H1 (cell line): Measurements from ENCODE around the gene HTN3. TPM values are rescaled to one million over a fixed set of nuclear protein-coding genes. Genes with fewer than 3 reads are reported as not detected.

Source experiments
- HDAC2 ChIP-seq, 2 experiments: fragments of 300-600 bp in 1 of 2; sonication (generic) in 1 of 2; IDR thresholded peaks; 2 replicates each; pipeline ENCODE4 v1.6.1; 2011 to 2012; ENCODE audit warnings: low read depth in 2 of 2, low read length in 2 of 2, mild to moderate bottlenecking in 2 of 2, moderate library complexity in 2 of 2, borderline replicate concordance in 1 of 2, inconsistent platforms in 1 of 2
- polyA plus RNA-seq, 7 experiments: library from polyadenylated mRNA; depleted of rRNA in 3 of 7; stranded (reverse) in 5 of 7; unstranded in 2 of 7; fragments of >200 nt in 5 of 7; fragments of 200-250 nt in 2 of 7; gene quantifications; 1 replicate in 5 of 7; 2 replicates in 1 of 7; 4 replicates in 1 of 7; pipeline versions ENCODE4 v1.2.1 to v1.2.3, GENCODE V29; 2011 to 2013; ENCODE audit warnings: missing spikeins in 2 of 7, mixed read lengths in 2 of 7
- total RNA-seq: library from RNA; stranded (reverse); fragmentation: NEBNext Ultra II Directional; extraction: Animal tissue kit (Norgen Biotek cat#: 25700); gene quantifications from 2 replicates; pipeline ENCODE4 v1.2.1, GENCODE V29; 2021

HTN3 gene
- total and polyA plus RNA-seq, 2 of the 8 experiments (the other 6 are each of a cell fraction or from before 2014, with no cell fraction given) = not detected

GRCh38 chr4:70023218-70023617 lies 5.0 kb upstream of the HTN3 start (continued):
- TF ChIP-seq HDAC2 (IDR thresholded peaks at IDR 0.05; ENCODE audit: borderline replicate concordance in 1 of 2, low read depth in 2 of 2, low read length in 2 of 2) = no peak
